Lower leg skin (tissue), 4 donors: ENCODE results near the gene SORBS2. TPM values are rescaled to one million over a fixed set of nuclear protein-coding genes. Genes with fewer than 3 reads are reported as not detected.

Experiments used
- DNase-seq, 2 donors: peaks; one replicate each; pipeline ENCODE4 v3.0.0-alpha.2; 2019; ENCODE audit warnings: low spot score in 2 of 2
- H3K4me3 ChIP-seq: fragments of 200-600 bp; sonication (generic); 2 replicates; pipeline ENCODE4 v1.5.1; 2017; ENCODE audit warnings: mild to moderate bottlenecking, low read depth; ENCODE audit not compliant: poor library complexity, severe bottlenecking
- POLR2A ChIP-seq, 2 donors: fragments of 450-650 bp; IDR thresholded peaks; one replicate each; pipeline ENCODE4 v1.6.1; 2016 to 2017; ENCODE audit warnings: antibody characterized with exemption in 2 of 2, mild to moderate bottlenecking in 1 of 2, moderate library complexity in 1 of 2
- WGBS, 2 donors: methylation state at CpG; one replicate each; pipeline ENCODE4 v1.1.5; 2018; 5-methylcytosine and 5-hydroxymethylcytosine counted together
- intact Hi-C: fragments of 100-400 bp; cut with DNase I; formaldehyde crosslinking; loops from one replicate; pipeline ENCODE4 v1.15.0; 2023; ENCODE audit warnings: low total_unique reads
- total RNA-seq, 4 donors: library from RNA; depleted of rRNA; stranded (reverse); fragments of >200 nt; gene quantifications; one replicate each; pipeline ENCODE4 v1.1.0, GENCODE V29; 2016
- TF ChIP-seq, protein P1 (sequence below), 3 donors: fragments of 450-650 bp; IDR thresholded peaks; one replicate each; pipeline ENCODE4 v1.5.1; 2016; ENCODE audit warnings: antibody characterized with exemption in 3 of 3, mild to moderate bottlenecking in 3 of 3, moderate library complexity in 2 of 3

Gene SORBS2
- total RNA-seq, 4 donors from 2014 or later: 10.5 to 34.7 (median 20.6) TPM

DNA sequence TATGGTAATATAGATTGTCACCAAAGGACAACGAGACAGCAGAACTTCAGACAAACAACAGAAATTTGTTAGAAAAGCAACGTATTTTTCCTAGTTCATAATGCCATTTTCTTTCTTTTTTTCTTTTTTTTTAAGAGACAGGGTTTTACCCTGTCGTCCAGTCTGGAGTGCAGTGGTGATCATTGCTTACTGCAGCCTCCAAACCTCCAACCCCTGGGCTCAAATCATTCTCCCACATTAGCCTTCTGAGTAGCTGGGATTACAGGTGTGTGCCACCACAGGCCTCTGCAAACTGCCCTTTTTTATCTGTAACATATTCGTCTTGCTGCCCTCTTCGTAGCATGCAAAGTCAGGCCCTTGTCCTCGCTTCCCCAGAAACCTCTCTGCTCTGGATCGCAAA lies 160.1 kb downstream of the SORBS2 start:
- H3K4me3 ChIP-seq: no peak overlapping the region
- DNase-seq: no peak
- intact Hi-C loops: no loop called here
- TF ChIP-seq, protein P1, sequence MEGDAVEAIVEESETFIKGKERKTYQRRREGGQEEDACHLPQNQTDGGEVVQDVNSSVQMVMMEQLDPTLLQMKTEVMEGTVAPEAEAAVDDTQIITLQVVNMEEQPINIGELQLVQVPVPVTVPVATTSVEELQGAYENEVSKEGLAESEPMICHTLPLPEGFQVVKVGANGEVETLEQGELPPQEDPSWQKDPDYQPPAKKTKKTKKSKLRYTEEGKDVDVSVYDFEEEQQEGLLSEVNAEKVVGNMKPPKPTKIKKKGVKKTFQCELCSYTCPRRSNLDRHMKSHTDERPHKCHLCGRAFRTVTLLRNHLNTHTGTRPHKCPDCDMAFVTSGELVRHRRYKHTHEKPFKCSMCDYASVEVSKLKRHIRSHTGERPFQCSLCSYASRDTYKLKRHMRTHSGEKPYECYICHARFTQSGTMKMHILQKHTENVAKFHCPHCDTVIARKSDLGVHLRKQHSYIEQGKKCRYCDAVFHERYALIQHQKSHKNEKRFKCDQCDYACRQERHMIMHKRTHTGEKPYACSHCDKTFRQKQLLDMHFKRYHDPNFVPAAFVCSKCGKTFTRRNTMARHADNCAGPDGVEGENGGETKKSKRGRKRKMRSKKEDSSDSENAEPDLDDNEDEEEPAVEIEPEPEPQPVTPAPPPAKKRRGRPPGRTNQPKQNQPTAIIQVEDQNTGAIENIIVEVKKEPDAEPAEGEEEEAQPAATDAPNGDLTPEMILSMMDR (IDR thresholded peaks at IDR 0.05): no peak
- TF ChIP-seq POLR2A (IDR thresholded peaks at IDR 0.05): no peak
- 87 to 89% methylated on average over 7 of the region's 7 CpGs for WGBS, 2 donors

DNA sequence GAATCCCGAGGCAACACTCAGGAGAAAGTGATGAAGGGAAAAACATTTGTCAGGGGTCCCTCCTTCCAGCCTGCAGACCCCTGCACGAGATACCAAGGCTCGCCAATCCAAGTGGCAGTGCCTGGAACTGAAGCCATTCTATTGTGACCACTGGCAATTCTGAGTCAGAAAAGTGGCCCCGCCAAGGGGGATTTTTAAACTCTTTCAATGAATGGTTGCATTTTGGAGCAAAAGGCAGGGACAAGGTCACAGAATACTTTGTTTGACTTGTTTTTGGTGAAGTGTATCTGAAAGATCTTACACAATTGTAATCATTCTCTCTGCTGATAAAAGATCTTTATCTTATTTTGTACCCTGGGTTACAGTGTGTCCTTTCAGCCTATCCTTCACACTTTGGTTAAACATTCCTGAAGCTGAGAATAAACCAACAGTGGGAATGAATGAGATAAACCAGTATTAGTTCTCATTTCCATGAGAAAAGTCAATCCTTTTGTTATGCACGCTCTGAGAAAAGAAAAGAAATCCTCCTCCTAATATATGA lies 160.8 kb downstream of the SORBS2 start:
- TF ChIP-seq, protein P1 (IDR thresholded peaks at IDR 0.05): no peak
- no peak for TF ChIP-seq POLR2A (IDR thresholded peaks at IDR 0.05)
- intact Hi-C loops: no loop called here
- no peak overlapping the region for H3K4me3 ChIP-seq
- no peak for DNase-seq
- 62 to 68% methylated on average over 5 of the region's 5 CpGs for WGBS, 2 donors

DNA sequence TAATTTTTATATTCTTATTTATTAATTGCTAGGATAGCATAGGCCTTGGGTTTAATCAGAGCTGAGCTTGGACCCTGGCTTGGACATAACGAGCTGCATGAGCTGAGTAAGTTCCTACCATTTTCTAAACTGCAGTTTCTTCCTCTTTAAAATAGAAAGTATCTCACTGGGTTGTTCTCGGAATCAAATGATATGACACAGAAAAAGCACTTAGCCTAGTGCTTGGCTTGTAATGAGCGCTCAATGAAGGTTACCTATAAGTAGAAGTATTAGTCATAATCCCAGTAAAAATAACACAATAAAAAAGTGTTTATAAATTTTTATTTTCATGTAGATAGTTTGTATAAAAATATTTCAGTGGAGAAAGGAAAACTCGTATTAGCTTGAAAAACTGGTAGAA lies 163.4 kb downstream of the SORBS2 start:
- DNase-seq: no peak
- no peak for TF ChIP-seq POLR2A (IDR thresholded peaks at IDR 0.05)
- TF ChIP-seq, protein P1 (IDR thresholded peaks at IDR 0.05): no peak
- intact Hi-C loops: no loop called here
- no peak overlapping the region for H3K4me3 ChIP-seq
- 85 to 87% methylated on average over 4 of the region's 4 CpGs for WGBS, 2 donors

GRCh38 chr4:185645403-185645802 lies 166.6 kb downstream of the SORBS2 start:
- no peak for TF ChIP-seq POLR2A (IDR thresholded peaks at IDR 0.05)
- TF ChIP-seq, protein P1 (IDR thresholded peaks at IDR 0.05): no peak
- H3K4me3 ChIP-seq: no peak overlapping the region
- intact Hi-C loops: no loop called here
- WGBS, 2 donors: 86 to 88% methylated on average over 1 of the region's 1 CpG
- no peak for DNase-seq

- TF ChIP-seq, protein P1 (IDR thresholded peaks at IDR 0.05): no peak
- TF ChIP-seq POLR2A (IDR thresholded peaks at IDR 0.05): no peak
- WGBS, 2 donors: 78 to 80% methylated on average over 4 of the region's 4 CpGs
- DNase-seq: no peak
- intact Hi-C loops: loop anchor here (5.0 kb wide), 1 partner anchor 393 kb away; no protein-coding TSS in a partner anchor
- H3K4me3 ChIP-seq: no peak overlapping the region
These were observed 167.6 kb downstream of the SORBS2 start for GRCh38 chr4:185644408-185644807.

DNA sequence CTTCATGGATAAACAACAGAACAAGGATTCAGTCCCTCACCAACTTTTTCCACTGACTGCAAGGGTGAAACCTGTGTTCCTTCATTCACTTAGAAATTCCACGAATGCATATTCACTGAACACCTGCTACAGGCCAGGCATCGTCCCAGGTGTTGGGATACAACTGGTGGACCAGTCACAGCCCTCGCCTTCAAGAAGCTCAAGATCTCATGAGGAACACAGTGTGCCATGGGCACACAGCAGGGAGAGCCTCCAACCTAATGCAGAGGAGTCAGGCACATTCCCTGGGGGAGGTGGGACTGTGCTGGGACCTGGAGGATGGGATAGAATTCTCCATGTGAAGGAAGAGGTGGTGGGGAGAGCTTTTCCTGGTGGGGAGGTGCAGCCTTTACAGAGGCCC lies 169.1 kb downstream of the SORBS2 start:
- DNase-seq: no peak
- TF ChIP-seq POLR2A (IDR thresholded peaks at IDR 0.05): no peak
- TF ChIP-seq, protein P1 (IDR thresholded peaks at IDR 0.05): no peak
- WGBS, 2 donors: 86% methylated on average over 3 of the region's 3 CpGs
- H3K4me3 ChIP-seq: no peak overlapping the region
- intact Hi-C loops: loop anchor here (5.0 kb wide), 1 partner anchor 394 kb away; no protein-coding TSS in a partner anchor
